Measurements from ENCODE around the gene HOMER1. TPM values are rescaled to one million over a fixed set of nuclear protein-coding genes. Genes with fewer than 3 reads are reported as not detected.

The HOMER1 gene
- total and polyA plus RNA-seq, 5 experiments from 2014 or later = 0.70 to 5.4 (median 3.3) TPM

Other genes starting within 250 kb of the HOMER1 start
- gene TENT2, start 98.3 kb upstream of the HOMER1 start, total RNA-seq = 100 to 1,000 TPM; 125 to 130 TPM
- 10 to 100 TPM; 43.9 to 53.0 (median 51.7) TPM for gene TENT2, start 98.3 kb upstream of the HOMER1 start, polyA plus RNA-seq
- gene CMYA5, start 175.7 kb upstream of the HOMER1 start, total RNA-seq = under 1 TPM; 0.27 to 0.31 TPM
- gene CMYA5, start 175.7 kb upstream of the HOMER1 start, polyA plus RNA-seq = under 1 TPM in 2 of 3 donors, not detected in 1; 0.06 to 0.18 TPM